NT2/D1 (cell line): ENCODE results near the gene TOPAZ1.
"Not testable (repeated sequence)": the region's sequence is repeated elsewhere in the genome, so short reads cannot be mapped to it uniquely, and the experiment has no call there.

ENCODE experiments used
- SUZ12 ChIP-seq: IDR thresholded peaks from 2 replicates; pipeline ENCODE4 v1.6.1; 2011; ENCODE audit not compliant: insufficient read length, insufficient read depth; ENCODE audit errors: extremely low read depth
- YY1 ChIP-seq: IDR thresholded peaks from 2 replicates; pipeline ENCODE4 v1.6.1; 2011; ENCODE audit not compliant: insufficient read length, insufficient read depth
- ZNF274 ChIP-seq: IDR thresholded peaks from 2 replicates; pipeline ENCODE4 v1.6.1; 2011; ENCODE audit warnings: mild to moderate bottlenecking, low read depth, low read length

GRCh38 chr3:44346590-44346989 is 104.9 kb downstream of the TOPAZ1 start:
- not testable (repeated sequence) for TF ChIP-seq YY1, ZNF274, SUZ12
